Astrocyte of the cerebellum (primary cell): ENCODE results near the gene KLHDC1.
"Not testable (repeated sequence)": the region's sequence is repeated elsewhere in the genome, so short reads cannot be mapped to it uniquely, and the experiment has no call there.

Source experiments
- DNase-seq: peaks from one replicate; pipeline ENCODE4 v3.0.0-alpha.2; 2011; ENCODE audit warnings: low read depth
- H3K4me3 ChIP-seq: 2 replicates; pipeline ENCODE4 v1.5.1; 2011; ENCODE audit warnings: mild to moderate bottlenecking, low read depth, low read length, moderate library complexity
- in situ Hi-C: cut with HindIII; loops from 2 replicates; pipeline ENCODE4 v1.10.0; 2017; ENCODE audit warnings: low sequenced_read_pairs
- TF ChIP-seq, protein P1 (sequence below): IDR thresholded peaks from 2 replicates; pipeline ENCODE4 v1.5.1; 2012; ENCODE audit warnings: low read length, low read depth, moderate library complexity, mild to moderate bottlenecking; ENCODE audit errors: missing control alignments

The KLHDC1 gene

DNA sequence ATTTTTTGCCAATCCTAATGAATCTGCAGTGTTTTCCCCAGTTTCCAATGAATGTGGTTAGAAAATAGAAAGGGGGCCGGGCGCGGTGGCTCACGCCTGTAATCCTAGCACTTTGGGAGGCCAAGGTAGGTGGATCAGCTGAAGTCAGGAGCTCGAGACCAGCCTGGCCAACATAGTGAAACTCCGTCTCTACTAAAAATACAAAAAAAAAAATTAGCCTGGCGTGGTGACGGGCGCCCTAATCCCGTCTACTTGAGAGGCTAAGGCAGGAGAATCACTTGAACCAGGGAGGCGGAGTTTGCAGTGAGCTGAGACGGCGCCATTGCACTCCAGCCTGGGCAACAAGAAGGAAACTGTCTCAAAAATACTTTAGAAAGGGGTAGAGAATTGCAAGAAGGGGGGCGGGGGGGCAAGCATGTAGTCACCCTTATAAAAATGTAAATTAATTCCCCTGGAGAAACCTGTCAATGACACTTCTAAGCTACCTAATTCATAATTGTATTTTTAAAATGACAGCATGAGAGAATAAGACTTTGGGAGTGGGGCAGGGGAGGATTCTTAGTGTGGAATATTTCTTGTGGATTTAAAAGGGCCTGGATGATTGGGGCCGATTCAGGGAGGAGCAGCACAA lies 76.8 kb downstream of the KLHDC1 start:
- in situ Hi-C loops: no loop called here
- DNase-seq: no peak
- H3K4me3 ChIP-seq: peak overlapping the region; percentile 95
- TF ChIP-seq, protein P1, sequence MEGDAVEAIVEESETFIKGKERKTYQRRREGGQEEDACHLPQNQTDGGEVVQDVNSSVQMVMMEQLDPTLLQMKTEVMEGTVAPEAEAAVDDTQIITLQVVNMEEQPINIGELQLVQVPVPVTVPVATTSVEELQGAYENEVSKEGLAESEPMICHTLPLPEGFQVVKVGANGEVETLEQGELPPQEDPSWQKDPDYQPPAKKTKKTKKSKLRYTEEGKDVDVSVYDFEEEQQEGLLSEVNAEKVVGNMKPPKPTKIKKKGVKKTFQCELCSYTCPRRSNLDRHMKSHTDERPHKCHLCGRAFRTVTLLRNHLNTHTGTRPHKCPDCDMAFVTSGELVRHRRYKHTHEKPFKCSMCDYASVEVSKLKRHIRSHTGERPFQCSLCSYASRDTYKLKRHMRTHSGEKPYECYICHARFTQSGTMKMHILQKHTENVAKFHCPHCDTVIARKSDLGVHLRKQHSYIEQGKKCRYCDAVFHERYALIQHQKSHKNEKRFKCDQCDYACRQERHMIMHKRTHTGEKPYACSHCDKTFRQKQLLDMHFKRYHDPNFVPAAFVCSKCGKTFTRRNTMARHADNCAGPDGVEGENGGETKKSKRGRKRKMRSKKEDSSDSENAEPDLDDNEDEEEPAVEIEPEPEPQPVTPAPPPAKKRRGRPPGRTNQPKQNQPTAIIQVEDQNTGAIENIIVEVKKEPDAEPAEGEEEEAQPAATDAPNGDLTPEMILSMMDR: no peak

DNA sequence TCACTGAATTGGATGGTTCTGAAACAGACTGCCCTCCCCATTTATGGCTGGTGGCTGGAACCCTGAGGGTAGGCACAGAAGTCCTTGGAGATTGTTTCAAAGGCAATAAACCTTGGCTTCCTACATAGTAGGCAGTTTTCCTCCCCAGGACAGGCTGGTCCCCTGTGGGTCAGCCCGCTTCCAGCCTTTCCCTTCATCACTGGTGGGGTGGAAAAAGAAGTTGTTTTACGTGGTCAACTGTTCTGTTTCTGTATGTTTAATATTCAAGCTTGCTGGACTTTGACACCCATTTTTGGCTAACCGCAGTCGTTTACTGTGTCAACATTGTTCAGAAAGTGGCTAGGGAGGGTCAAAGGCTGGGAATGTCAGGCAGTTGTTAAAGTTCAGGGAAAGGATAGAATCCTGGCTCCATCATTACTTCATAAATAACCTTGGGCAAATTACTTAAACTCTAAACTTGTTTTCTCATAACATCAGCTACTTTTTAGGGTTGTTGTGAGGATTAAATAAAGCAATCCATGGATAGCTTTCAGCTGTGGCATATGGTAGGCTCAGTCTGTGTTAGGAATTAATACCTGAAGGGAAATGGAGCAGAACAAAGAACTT lies 77.4 kb downstream of the KLHDC1 start:
- in situ Hi-C loops: no loop called here
- DNase-seq: no peak
- TF ChIP-seq, protein P1: no peak
- peak overlapping the region; percentile 0 for H3K4me3 ChIP-seq

DNA sequence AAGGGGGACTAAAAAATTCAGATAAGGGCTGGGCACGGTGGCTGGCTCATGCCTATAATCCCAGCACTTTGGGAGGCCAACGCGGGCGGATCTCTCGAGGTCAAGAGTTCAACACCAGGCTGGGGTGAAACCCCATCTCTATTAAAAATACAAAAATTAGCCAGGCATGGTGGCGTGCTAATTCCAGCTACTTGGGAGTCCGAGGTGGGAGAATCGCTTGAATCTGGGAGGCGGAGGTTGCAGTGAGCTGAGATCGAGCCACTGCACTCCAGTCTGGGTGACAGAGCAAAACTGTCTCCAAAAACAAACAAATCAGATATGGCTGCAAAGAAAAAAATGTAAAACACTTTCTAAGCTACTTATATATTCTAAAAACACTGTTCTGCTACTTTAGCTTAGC lies 78.8 kb downstream of the KLHDC1 start:
- in situ Hi-C loops, DNase-seq, H3K4me3 ChIP-seq: not testable (repeated sequence)

DNA sequence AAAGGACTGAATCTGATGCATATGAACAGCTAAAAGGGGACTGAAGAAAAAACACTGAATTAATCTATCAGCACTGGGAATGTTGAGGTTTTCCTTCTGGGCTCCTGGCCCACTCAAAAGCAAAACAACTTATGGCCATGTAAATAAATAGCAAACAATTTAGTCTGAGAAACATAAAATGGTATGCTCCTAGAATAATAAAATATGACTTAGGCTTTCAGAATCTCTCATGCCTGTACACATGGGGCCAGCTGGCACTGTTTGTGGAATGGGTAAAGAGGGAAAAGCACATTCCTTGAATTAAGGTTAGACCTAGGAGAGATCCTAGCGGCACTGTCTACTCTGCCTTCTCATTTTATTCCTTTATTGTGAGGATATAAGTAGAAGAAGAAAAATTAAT lies 81.2 kb downstream of the KLHDC1 start:
- TF ChIP-seq, protein P1: no peak
- no peak overlapping the region for H3K4me3 ChIP-seq
- no peak for DNase-seq
- in situ Hi-C loops: no loop called here

DNA sequence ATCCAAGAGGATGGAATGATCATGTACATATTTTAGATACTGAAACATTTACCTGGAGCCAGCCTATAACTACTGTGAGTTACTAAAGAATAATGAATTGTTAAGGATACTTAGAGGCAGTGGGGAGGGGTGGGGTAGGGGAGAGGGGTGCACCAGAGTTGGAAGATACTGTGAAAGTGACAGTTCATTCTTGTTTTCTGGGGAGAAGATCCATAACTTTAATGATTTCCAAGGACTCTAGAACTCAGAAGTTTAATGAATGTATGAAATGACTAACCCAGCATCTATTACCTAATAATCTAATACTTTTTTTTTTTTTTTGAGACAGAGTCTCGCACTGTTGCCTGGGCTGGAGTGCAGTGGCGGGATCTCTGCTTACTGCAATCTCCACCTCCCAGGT lies 85.5 kb downstream of the KLHDC1 start:
- H3K4me3 ChIP-seq: no peak overlapping the region
- TF ChIP-seq, protein P1: no peak
- in situ Hi-C loops: no loop called here
- no peak for DNase-seq

DNA sequence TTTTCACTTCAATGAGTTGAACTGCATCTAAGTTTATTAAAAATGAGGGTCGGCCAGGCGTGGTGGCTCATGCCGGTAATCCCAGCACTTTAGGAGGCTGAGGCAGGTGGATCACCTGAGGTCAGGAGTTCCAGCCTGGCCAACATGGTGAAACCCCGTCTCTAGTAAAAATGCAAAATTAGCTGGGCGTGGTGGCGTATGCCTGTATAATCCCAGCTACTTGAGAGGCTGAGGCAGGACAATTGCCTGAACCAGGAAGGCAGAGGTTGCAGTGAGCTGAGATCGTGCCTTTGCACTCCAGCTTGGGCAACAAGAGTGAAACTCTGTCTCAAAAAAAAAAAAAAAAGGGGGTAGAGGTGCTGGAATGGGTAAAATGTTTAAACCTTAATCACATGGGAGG lies 88.1 kb downstream of the KLHDC1 start:
- DNase-seq, in situ Hi-C loops, H3K4me3 ChIP-seq: not testable (repeated sequence)

DNA sequence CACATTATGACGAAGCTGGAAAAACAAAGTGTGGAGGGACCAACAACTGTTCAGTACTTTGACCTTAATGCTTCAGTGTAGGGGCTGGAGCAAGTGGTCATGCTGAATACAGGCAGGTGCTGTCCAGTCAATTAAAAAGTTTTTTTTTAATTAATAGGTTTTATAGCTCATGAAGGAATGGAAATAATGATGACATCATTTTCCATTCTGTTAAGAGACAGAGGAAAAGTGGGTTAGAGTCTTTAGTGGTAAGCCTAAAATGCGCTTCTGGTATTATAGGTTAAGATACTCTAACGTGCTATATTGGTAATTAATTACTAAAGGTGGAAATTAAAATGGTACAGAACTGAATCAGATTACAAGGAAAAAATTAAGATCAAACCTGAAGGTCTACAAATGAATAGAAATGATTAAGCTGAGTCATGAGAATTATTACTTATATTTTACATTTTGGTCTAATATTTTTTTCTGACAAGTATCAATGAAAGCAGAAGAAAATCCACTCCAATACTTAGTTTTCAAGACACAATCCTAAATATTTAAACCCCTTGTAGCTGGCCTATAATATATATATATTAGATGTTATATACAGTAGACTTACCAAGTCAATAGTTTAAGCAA lies 90.6 kb downstream of the KLHDC1 start:
- TF ChIP-seq, protein P1: no peak
- in situ Hi-C loops: no loop called here
- no peak for DNase-seq
- H3K4me3 ChIP-seq: no peak overlapping the region
